Measurements from ENCODE around the gene ETV6.

The ETV6 gene

DNA sequence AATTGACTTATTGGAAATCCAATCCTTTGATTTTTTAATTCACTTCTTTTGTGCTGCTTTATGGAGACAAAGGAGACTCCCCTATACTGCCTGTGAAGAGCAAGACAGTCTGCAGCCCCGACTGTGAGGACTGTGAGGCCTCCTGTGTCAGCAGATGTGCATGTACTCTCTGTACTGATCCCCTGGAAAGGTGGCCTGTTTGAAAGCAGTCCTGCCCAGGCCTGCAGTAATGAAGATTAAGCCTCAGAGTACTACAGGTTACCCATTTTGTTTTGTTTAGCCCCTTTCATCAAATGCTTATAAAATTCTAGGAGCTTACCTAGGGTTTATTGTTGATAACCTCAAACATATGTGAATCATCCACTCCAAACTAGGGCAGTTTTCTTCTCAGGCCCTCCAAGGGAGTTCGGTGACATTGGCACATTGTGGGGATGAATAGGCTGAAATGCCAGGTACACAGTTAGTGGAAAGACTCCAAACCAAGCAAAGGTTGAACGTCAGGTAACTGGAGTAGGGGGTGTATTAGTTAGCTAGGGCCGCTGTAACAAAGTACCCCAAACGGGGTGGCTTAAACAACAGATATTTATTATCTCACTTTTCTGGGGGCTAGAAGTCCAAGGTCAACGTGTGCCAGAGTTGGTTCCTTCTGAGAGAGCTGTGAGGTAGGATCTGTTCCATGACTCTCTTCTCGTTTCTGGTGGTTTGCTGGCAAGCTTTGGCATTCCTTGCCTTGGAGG lies 212.6 kb downstream of the ETV6 start:
- DNase-seq (ENCODE audit: low spot score): no peak

- DNase-seq (ENCODE audit: low spot score): no peak
Measured at GRCh38 chr12:11862798-11863197, 213.3 kb downstream of the ETV6 start.

DNA sequence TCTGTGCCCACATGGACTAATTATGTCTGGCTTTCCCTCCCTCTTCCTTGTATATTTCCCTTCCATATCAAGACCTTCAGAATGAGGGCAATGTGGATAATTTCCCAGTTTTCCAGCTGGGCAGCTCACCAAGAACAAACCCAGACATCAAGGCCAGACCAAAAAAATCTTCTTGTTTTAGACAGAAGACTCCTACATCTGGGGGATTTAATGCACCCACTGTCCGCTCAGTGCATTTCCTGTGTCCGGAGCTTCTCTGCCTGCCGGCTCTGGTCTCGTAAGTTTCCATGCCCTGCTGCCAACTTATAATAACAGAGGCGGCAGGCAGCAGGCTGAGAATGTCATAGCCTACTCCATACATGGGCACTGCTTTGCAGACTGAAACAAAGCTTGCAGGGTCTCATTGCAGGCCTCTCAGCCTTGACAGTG lies 214.0 kb downstream of the ETV6 start:
- no peak for DNase-seq (ENCODE audit: low spot score)

- DNase-seq (ENCODE audit: low spot score): no peak
Measured at GRCh38 chr12:11863988-11864387, 214.5 kb downstream of the ETV6 start.

DNA sequence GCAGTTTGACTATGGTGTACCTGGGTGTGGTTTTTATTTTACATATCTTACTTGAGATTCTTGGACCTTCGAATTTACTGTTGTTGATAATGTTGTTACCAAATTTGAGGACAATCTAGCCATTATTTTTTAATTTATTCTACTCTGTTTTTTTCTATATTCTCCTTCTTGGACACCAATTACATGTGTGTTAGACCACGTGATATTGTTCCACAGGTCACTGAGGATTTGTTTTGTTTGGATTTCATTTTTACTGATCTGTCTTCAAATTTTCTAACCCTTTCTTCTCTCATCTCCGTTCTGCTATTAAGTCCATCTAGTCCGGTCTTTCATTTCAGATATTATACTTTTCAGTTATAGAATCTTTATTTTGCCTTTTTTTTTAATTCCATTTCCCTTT lies 216.3 kb downstream of the ETV6 start:
- no peak for DNase-seq (ENCODE audit: low spot score)

DNA sequence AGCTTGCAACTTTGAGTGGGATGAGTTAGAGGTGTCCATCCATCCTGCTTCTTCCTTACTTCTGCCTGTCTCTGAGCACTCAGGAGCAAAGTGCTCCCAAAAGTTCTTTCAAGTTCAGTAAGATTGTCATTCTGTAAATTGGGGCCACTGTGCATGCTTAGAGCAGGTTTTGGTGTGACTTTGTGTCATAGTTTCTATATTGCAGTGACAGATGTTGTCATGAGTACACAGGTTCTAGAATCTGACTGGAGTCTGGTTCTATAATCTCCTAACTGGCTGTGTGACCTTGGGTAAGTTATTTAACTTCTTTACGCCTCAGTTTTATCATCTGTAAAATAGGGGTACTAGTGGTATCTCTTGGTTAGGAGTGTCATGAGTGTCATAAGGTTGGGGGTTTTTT lies 218.6 kb downstream of the ETV6 start:
- DNase-seq (ENCODE audit: low spot score): no peak

DNA sequence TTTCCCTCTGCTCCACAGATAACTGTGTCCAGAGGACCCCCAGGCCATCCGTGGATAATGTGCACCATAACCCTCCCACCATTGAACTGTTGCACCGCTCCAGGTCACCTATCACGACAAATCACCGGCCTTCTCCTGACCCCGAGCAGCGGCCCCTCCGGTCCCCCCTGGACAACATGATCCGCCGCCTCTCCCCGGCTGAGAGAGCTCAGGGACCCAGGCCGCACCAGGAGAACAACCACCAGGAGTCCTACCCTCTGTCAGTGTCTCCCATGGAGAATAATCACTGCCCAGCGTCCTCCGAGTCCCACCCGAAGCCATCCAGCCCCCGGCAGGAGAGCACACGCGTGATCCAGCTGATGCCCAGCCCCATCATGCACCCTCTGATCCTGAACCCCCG lies 219.9 kb downstream of the ETV6 start:
- no peak for DNase-seq (ENCODE audit: low spot score)

- no peak for DNase-seq (ENCODE audit: low spot score)
Measured at GRCh38 chr12:11870041-11870451, 220.6 kb downstream of the ETV6 start.

DNA sequence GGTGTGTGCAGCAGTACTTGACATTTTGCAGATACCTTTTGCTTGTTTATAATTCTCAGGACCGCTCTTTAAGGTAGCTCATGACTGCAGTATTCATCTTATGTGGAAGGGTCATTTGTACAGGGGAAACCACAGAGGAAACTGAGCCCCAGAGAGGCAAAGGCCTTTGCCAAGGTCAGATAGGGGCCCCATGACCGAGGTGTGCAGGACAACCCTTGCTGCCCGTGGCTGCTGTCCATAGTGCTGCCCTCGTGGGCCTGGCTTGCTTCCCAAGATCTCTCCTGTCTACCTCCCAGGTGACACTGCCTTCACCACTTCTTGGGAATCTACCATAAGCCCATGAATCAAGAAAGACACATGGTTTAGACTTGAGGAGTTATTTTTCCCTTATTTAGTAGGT lies 222.6 kb downstream of the ETV6 start:
- no peak for DNase-seq (ENCODE audit: low spot score)

GRCh38 chr12:11875414-11875935 lies 226.0 kb downstream of the ETV6 start:
- no peak for DNase-seq (ENCODE audit: low spot score)

- no peak for DNase-seq (ENCODE audit: low spot score)
Measured at GRCh38 chr12:11876307-11876706, 226.8 kb downstream of the ETV6 start.

DNA sequence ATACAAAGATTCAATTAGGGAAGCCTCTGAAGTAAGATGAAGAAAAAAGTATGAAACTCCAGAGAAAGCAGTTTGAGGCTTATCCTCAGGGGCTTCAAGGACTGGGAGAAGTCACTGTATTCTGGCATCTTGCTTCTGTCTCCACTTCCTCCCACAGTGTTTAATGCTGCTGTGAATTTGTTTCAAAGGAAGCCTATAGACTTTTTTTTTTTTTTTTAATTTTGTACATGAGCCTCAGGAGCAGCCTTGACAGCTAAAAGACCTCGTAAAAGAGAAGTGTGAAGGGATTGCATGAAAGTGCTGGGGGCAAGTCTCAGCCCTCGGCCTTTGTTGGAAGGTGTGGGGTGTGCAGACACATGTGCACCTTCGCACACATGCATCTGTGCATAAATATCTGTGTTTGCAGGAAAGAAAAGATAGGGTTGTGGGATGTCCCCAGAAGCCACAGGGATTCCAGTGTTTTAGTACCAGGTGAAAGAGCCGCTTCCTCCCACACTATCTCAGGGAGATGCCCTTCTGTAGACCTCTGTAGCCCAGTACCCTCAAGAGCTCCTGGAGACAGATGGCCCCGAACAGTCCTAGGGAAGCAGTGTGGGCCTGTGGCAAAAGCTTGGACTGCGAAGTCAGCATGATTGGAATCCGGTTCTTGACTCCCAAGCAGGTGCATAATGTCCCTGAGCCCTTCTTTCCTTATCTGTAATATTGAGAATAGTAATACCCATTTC lies 227.8 kb downstream of the ETV6 start:
- no peak for DNase-seq (ENCODE audit: low spot score)

- no peak for DNase-seq (ENCODE audit: low spot score)
Measured at GRCh38 chr12:11877869-11878780, 228.7 kb downstream of the ETV6 start.

GRCh38 chr12:11879306-11879705 lies 229.8 kb downstream of the ETV6 start:
- no peak for DNase-seq (ENCODE audit: low spot score)

DNA sequence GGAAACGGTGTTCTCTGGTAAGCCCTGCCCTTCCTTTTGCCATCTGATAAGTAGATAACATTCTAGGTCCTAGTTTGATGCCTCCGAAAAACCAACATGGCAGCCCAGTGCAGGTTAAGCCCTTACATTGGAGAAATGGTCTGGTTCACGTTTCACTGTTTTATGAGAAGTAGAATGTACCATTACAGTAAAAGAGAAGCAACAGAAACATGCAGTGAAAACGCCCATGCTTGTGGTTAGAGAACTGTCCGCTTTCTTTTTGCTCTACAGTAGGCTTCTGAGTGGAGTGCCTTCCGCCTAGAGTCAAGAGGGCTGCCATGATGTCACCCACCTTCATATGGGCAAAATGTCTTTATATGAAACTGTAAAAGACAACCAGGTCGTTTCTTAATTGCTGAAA lies 230.9 kb downstream of the ETV6 start:
- no peak for DNase-seq (ENCODE audit: low spot score)

GRCh38 chr12:11881835-11882234 lies 232.4 kb downstream of the ETV6 start:
- DNase-seq (ENCODE audit: low spot score): no peak

GRCh38 chr12:11882301-11883019 lies 233.0 kb downstream of the ETV6 start:
- DNase-seq (ENCODE audit: low spot score): no peak

DNA sequence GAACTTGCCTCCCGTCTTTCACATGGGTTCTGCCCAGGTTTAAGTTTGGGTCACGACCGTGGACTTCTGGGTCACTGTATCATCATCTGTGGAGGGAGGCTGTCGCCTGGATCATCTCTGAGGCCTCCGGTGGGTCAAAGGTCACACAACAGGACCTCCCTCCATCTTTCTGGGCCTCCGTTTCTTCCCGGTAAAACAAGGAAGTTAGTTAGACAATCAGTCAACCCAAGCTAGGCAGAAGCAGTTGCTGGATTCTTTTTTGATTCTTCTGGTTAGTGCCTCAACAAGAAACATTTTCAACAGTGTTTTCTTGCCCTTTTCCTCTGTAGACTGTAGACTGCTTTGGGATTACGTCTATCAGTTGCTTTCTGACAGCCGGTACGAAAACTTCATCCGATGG lies 234.6 kb downstream of the ETV6 start:
- no peak for DNase-seq (ENCODE audit: low spot score)

GRCh38 chr12:11884706-11885105 lies 235.2 kb downstream of the ETV6 start:
- no peak for DNase-seq (ENCODE audit: low spot score)

- peak; percentile 32 for DNase-seq (ENCODE audit: low spot score)
Measured at GRCh38 chr12:11885261-11886038, 236.0 kb downstream of the ETV6 start.

- DNase-seq (ENCODE audit: low spot score): no peak
Measured at GRCh38 chr12:11886339-11886738, 236.9 kb downstream of the ETV6 start.

All from HuH-7 (cell line).